Right ventricle myocardium superior (tissue), 1 donor: ENCODE measurements around the gene SPART. TPM values are rescaled to one million over a fixed set of nuclear protein-coding genes. Genes with fewer than 3 reads are reported as not detected.

Source experiments
- ATAC-seq: fragments of 200-7000 bp; cut with Tn5 transposase; one replicate; pipeline ENCODE4 v1.9.1; 2020; ENCODE audit warnings: mild to moderate bottlenecking; ENCODE audit not compliant: poor library complexity
- DNase-seq: peaks from one replicate; pipeline ENCODE4 v3.0.0-alpha.2; 2020
- intact Hi-C: fragments of 100-400 bp; cut with DNase I; formaldehyde crosslinking; loops from one replicate; pipeline ENCODE4 v1.11.2; 2022
- long read RNA-seq: library from polyadenylated mRNA; unstranded; transcript quantifications from one replicate; pipeline ENCODE4 v2.0.0, GENCODE V29; 2021
- total RNA-seq: library from RNA; stranded (reverse); fragmentation: NEBNext Ultra II Directional; extraction: Animal tissue kit (Norgen Biotek cat#: 25700); gene quantifications from one replicate; pipeline ENCODE4 v1.2.1, GENCODE V29; 2021
- donor health status: DM: no; HTN: yes; CAD: no; lungs with severe emphysema.

SPART gene
- 35.2 TPM for total RNA-seq
- long read RNA-seq, full-length matches to known transcripts: 98 of 129 reads
- long read RNA-seq, partial matches to known transcripts: 7 of 129 reads
- long read RNA-seq, other reads (novel, unspliced or antisense): 24 of 129 reads

- DNase-seq: peak; percentile 95
- intact Hi-C loops: no loop called here
- ATAC-seq: peak; percentile 95
These were observed at the start of gene SPART for GRCh38 chr13:36346222-36347083. Gene SPART, minus strand, starts transcription at chr13:36346394. Its CDS starts 10,564 bp downstream, at chr13:36335830.

GRCh38 chr13:36395280-36395679, 49.1 kb upstream of the SPART start:
- ATAC-seq (peak; percentile 74), DNase-seq (no peak)
- intact Hi-C loops: loop anchor here (5.0 kb wide), 1 partner anchor 113 kb away; no protein-coding TSS in a partner anchor

- no peak for ATAC-seq
- intact Hi-C loops: no loop called here
- no peak for DNase-seq
These were observed 39.3 kb upstream of the SPART start for GRCh38 chr13:36385489-36385888.

- intact Hi-C loops: no loop called here
- ATAC-seq: no peak
These were observed 35.8 kb upstream of the SPART start for GRCh38 chr13:36382030-36382429.

GRCh38 chr13:36377826-36378468, 31.8 kb upstream of the SPART start:
- ATAC-seq: no peak
- no peak for DNase-seq

More at GRCh38 chr13:36382030-36382429, 35.8 kb upstream of the SPART start:
- no peak for DNase-seq

GRCh38 chr13:36374063-36374462, 27.9 kb upstream of the SPART start:
- ATAC-seq (no peak), DNase-seq (no peak)
- intact Hi-C loops: no loop called here

More at GRCh38 chr13:36377826-36378468, 31.8 kb upstream of the SPART start:
- intact Hi-C loops: no loop called here

GRCh38 chr13:36371185-36371584, 25.0 kb upstream of the SPART start:
- DNase-seq: no peak
- intact Hi-C loops: no loop called here
- no peak for ATAC-seq

- DNase-seq (peak; percentile 76), ATAC-seq (peak; percentile 87)
- intact Hi-C loops: no loop called here
These were observed 23.9 kb upstream of the SPART start for GRCh38 chr13:36370108-36370429.

- intact Hi-C loops: no loop called here
- DNase-seq (no peak), ATAC-seq (peak; percentile 44)
These were observed 23.3 kb upstream of the SPART start for GRCh38 chr13:36369268-36370107.

- ATAC-seq (peak; percentile 48), DNase-seq (no peak)
- intact Hi-C loops: no loop called here
These were observed 19.8 kb upstream of the SPART start for GRCh38 chr13:36366031-36366430.

- intact Hi-C loops: no loop called here
- ATAC-seq (peak; percentile 57), DNase-seq (no peak)
These were observed 17.2 kb upstream of the SPART start for GRCh38 chr13:36363366-36363863.

- DNase-seq (no peak), ATAC-seq (no peak)
- intact Hi-C loops: no loop called here
These were observed 16.7 kb upstream of the SPART start for GRCh38 chr13:36362914-36363313.

- ATAC-seq: peak; percentile 47
- no peak for DNase-seq
These were observed 16.1 kb upstream of the SPART start for GRCh38 chr13:36362251-36362650.

GRCh38 chr13:36360903-36361302, 14.7 kb upstream of the SPART start:
- ATAC-seq (no peak), DNase-seq (no peak)
- intact Hi-C loops: no loop called here

More at GRCh38 chr13:36362251-36362650, 16.1 kb upstream of the SPART start:
- intact Hi-C loops: no loop called here

- ATAC-seq (no peak), DNase-seq (no peak)
- intact Hi-C loops: no loop called here
These were observed 13.2 kb upstream of the SPART start for GRCh38 chr13:36359301-36359950.

- intact Hi-C loops: no loop called here
- no peak for DNase-seq
- ATAC-seq: no peak
These were observed 12.1 kb upstream of the SPART start for GRCh38 chr13:36358175-36358718.

- DNase-seq (peak; percentile 63), ATAC-seq (peak; percentile 84)
- intact Hi-C loops: no loop called here
These were observed 11.5 kb upstream of the SPART start for GRCh38 chr13:36357692-36358091.

- ATAC-seq (no peak), DNase-seq (no peak)
- intact Hi-C loops: no loop called here
These were observed 11.0 kb upstream of the SPART start for GRCh38 chr13:36357231-36357630.
